HG03565 (cell line): Measurements from ENCODE around the gene CCDC78.

Experiments used
- ATAC-seq: cut with Tn5 transposase; IDR thresholded peaks from one replicate; pipeline ENCODE4 v1.9.1; 2021; ENCODE audit warnings: mild to moderate bottlenecking, moderate library complexity; ENCODE audit not compliant: unreplicated experiment

The CCDC78 gene

DNA sequence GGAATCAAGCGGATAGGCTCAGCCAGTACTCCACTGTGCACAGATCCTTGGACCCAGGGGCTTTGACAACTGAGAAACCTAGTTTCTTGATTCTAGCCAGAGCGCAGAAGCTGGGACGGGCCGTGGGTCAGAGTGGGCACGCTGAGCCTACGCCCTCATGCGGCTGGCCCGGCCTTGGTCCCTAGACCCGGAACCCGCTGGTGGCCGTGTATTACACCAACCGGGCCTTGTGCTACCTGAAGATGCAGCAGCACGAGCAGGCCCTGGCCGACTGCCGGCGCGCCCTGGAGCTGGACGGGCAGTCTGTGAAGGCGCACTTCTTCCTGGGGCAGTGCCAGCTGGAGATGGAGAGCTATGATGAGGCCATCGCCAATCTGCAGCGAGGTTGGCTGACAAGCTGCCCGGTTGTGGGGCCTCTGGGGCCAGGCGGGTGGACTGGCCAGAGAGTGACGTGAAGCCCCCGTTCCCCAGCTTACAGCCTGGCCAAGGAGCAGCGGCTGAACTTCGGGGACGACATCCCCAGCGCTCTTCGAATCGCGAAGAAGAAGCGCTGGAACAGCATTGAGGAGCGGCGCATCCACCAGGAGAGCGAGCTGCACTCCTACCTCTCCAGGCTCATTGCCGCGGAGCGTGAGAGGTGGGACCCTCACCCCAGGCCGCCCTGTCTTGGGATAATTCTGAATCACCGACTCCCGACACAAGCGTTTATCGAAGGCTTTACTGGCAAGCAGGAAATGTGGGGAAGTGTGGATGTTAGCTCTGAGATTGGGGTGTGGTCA lies 45.1 kb downstream of the CCDC78 start:
- ATAC-seq: no peak

DNA sequence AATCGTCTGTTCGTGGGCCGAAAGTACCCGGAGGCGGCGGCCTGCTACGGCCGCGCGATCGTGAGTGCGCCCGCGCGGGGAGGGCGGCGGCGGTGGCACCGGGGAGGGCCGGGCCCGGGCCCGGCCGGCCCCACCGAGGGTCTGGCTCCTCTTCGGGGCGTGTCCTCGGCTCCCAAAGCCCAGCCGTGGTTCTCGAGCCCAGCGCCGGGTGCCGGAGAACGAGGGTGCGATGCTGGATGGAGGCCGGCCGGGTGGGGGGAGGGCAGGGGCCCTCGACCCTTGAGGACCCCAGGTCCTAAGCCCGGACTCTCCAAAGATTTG lies 45.7 kb downstream of the CCDC78 start:
- ATAC-seq: no peak

- ATAC-seq: peak; percentile 21
Observed at GRCh38 chr16:679814-680624, 46.2 kb downstream of the CCDC78 start, which contains the start of gene STUB1. Gene STUB1 (plus strand): TSS chr16:680410. CDS start chr16:680526, 116 bp downstream.

DNA sequence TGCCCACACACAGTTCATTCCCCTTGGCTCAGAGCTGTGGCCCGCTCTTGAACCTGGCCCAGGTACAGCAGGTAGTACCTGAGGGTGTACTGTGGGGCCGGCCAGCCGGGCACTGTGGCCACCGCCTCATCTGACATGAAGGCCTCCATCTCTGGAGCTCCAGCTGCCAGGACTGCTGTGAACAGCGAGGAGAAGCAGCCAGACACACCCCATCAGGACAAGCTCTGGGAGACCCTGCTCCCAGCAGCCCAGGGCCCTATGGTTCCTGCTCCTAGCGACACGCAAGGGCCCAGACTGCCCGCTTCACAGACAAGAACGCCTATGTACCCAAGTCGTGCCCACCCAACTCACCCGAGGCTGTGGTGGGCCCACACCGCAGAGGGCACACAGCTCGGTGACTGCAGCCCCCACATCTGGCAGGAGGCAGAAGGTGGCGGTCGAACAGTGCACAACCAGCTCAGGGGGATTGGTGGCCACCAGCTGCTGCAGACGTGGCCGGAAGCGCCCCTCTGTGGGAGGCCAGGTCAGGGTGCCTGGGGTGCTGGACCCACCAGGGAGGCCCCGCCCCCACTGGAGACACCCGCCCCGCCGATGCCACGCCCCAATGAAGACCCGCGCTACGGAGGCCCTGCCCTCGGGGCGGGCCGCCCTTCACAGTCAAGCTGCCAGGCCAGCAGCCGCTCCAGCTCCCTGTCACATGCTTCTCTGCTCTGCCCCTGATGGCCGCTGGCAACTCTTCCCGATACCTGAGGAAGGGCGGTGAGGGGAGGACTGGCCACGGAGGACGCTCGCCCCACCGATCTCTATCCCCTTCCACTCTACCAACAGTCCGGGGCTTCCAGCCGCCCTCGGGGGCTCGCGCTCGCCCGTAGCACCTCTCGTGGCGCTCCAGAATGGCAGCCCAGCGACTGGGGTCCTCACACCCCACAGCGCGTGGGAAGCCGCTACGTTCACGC lies 47.1 kb downstream of the CCDC78 start:
- no peak for ATAC-seq

GRCh38 chr16:678209-678857 lies 47.9 kb downstream of the CCDC78 start:
- no peak for ATAC-seq

DNA sequence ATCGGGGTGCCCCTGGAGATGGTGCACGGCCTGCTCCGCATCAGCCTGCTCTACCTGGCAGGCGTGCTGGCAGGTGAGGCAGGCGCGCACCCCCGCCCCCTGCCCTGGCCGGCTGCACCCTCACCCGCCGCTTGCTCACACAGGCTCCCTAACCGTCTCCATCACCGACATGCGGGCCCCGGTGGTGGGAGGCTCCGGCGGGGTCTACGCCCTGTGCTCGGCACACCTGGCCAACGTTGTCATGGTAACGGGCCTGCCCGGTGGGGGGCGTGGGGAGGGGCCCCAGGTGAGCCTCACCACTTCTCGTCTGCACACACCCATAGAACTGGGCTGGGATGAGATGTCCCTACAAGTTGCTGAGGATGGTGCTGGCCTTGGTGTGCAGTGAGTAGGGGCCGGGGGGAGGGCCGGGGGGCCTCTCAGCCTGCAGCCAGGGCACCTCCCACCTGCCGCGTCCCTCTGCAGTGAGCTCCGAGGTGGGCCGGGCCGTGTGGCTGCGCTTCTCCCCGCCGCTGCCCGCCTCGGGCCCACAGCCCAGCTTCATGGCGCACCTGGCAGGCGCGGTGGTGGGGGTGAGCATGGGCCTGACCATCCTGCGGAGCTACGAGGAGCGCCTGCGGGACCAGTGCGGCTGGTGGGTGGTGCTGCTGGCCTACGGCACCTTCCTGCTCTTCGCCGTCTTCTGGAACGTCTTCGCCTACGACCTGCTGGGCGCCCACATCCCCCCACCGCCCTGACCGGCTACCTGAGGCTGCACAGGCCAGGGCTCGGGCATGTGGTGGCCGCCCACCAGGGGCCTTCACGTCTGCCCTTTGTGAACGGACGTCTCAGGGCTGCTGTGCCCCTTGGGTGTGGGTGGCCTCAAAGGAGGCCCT lies 48.7 kb downstream of the CCDC78 start:
- no peak for ATAC-seq

DNA sequence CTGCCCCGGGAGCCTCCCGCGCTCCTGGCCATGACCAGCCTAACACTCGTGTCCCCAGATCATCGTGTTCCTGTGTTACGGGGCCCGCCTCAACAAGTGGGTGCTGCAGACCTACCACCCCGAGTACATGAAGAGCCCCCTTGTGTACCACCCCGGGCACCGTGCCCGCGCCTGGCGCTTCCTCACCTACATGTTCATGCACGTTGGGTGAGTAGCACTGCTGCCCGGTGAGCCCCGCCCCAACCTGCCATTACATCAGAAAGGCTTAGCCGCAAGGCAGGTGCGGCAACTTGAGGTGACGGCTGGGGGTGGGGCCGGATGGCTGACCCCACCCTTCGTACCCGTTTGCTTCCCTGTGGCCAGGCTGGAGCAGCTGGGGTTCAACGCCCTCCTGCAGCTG lies 49.3 kb downstream of the CCDC78 start:
- no peak for ATAC-seq

- no peak for ATAC-seq
Observed at GRCh38 chr16:676565-676902, 49.7 kb downstream of the CCDC78 start.

DNA sequence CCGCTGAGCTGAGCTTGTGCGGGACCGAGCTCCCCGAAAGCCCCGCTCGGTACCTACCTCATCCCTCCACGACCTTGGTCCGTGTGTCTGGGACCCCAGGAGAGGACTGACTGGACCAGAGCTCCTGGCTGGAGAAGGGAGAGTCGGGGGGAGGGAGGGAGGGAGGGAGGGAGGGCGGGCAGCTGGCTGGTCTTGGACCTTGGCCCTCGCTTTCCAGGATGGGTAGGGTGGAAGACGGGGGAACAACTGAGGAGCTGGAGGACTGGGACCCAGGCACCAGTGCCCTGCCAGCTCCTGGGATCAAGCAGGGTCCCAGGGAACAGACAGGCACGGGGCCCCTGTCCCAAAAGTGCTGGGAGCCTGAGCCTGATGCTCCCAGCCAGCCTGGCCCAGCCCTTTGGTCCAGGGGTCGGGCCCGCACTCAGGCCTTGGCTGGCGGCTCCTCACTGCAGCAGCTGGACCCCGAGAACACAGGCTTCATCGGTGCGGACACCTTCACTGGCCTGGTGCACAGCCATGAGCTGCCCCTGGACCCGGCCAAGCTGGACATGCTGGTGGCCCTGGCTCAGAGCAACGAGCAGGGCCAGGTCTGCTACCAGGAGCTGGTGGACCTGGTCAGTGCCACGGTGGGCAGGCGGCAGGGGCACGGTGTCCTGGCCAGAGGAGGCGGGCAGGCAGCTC lies 50.2 kb downstream of the CCDC78 start:
- ATAC-seq: no peak

- no peak for ATAC-seq
Observed at GRCh38 chr16:674968-675883, 51.0 kb downstream of the CCDC78 start, which contains the start of gene RHBDL1. Gene RHBDL1 (plus strand): TSS chr16:675671. CDS start chr16:675791, 120 bp downstream.

- no peak for ATAC-seq
Observed at GRCh38 chr16:674214-674881, 51.9 kb downstream of the CCDC78 start.

DNA sequence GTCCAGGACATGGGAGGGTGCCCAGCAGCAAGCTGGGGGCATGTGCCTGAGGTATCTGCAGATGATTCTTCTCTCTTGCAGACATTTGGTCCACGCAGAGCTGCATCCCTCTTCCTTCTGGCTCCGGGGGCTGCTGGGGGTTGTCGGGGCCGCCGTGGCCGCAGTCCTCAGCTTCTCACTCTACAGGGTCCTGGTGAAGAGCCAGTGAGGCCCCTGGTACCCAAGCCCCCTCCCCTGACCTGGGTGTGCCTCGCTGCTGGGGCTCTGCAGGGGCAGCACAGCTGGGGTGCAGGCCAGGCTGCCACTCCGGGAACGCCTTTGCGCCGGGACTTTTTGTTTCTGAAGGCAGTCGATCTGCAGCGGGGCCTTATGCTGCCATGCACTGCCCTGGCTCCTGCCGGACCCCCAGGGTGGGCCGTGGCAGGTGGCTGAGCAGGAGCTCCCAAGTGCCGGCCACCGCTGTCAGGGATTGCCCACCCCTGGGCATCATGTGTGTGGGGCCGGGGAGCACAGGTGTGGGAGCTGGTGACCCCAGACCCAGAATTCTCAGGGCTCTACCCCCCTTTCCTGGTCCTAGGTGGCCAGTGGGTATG lies 52.7 kb downstream of the CCDC78 start:
- ATAC-seq: no peak

DNA sequence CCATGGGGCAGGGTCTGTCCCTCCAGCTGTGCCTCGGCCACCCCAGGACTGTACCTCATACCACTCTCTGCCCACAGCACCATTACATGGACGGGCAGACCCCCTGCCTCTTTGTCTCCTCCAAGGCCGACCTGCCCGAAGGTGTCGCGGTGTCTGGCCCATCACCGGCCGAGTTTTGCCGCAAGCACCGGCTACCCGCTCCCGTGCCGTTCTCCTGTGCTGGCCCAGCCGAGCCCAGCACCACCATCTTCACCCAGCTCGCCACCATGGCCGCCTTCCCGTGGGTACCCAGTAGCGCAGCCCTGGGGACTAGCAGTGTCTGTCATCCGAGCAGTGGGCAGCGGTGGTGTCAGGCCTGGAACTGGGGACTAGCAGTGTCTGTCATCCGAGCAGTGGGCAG lies 53.4 kb downstream of the CCDC78 start:
- ATAC-seq: no peak
